LNCaP clone FGC (cell line): ENCODE measurements around the gene TMEM245.
"Not testable (repeated sequence)": the region's sequence is repeated elsewhere in the genome, so short reads cannot be mapped to it uniquely, and the experiment has no call there.

Source experiments
- DNase-seq: peaks from one replicate; pipeline ENCODE4 v3.0.0-alpha.2; 2011; ENCODE audit warnings: low read depth
- H3K4me3 ChIP-seq: 2 replicates; pipeline ENCODE4 v1.5.1; 2011; ENCODE audit warnings: mild to moderate bottlenecking, low read depth, low read length, control low read depth
- CTCF ChIP-seq: IDR thresholded peaks from 2 replicates; pipeline ENCODE4 v1.5.1; 2012; ENCODE audit warnings: mild to moderate bottlenecking; ENCODE audit not compliant: control insufficient read depth, insufficient read depth; ENCODE audit errors: extremely low read depth

The TMEM245 gene

GRCh38 chr9:109134167-109134578 lies 14.4 kb upstream of the TMEM245 start:
- TF ChIP-seq CTCF, result no peak
- DNase-seq, result no peak
- no peak overlapping the region for H3K4me3 ChIP-seq

- no peak overlapping the region for H3K4me3 ChIP-seq
- no peak for TF ChIP-seq CTCF
- DNase-seq, result no peak
These were observed 13.8 kb upstream of the TMEM245 start for GRCh38 chr9:109133533-109133932.

- DNase-seq, result no peak
- no peak overlapping the region for H3K4me3 ChIP-seq
- no peak for TF ChIP-seq CTCF
These were observed 12.8 kb upstream of the TMEM245 start for GRCh38 chr9:109132567-109133021.

- TF ChIP-seq CTCF, result no peak
- no peak for DNase-seq
- no peak overlapping the region for H3K4me3 ChIP-seq
These were observed 9.9 kb upstream of the TMEM245 start for GRCh38 chr9:109129470-109130197.

- DNase-seq, H3K4me3 ChIP-seq: not testable (repeated sequence)
These were observed 6.9 kb upstream of the TMEM245 start for GRCh38 chr9:109126671-109127070.

GRCh38 chr9:109124121-109124520 lies 4.4 kb upstream of the TMEM245 start:
- DNase-seq, result no peak
- no peak overlapping the region for H3K4me3 ChIP-seq
- no peak for TF ChIP-seq CTCF

- DNase-seq, result no peak
- TF ChIP-seq CTCF, result no peak
These were observed 3.2 kb upstream of the TMEM245 start for GRCh38 chr9:109122726-109123621.

More at GRCh38 chr9:109122726-109123621, 3.2 kb upstream of the TMEM245 start:
- no peak overlapping the region for H3K4me3 ChIP-seq
